Measurements from ENCODE around the gene FAM98A.

FAM98A gene

DNA sequence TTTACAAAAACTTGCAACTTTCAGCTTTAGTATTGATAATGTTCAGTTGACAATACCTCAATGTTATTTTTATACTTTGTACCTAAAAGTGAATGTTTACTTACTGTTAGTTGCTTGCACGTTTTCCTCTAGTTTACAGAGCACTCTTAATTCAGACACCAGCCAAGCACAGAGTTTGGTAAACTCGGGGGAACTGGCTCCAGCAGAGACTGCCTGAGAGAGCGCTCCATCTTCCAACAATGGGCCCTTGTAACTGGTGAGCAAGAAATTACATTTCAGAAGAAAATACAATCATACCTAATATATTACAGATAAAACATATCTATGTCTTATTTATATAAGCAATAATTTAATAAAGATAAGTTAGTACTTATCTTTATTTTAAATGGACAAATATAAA lies 3.7 kb downstream of the FAM98A start:
- no peak for DNase-seq

DNA sequence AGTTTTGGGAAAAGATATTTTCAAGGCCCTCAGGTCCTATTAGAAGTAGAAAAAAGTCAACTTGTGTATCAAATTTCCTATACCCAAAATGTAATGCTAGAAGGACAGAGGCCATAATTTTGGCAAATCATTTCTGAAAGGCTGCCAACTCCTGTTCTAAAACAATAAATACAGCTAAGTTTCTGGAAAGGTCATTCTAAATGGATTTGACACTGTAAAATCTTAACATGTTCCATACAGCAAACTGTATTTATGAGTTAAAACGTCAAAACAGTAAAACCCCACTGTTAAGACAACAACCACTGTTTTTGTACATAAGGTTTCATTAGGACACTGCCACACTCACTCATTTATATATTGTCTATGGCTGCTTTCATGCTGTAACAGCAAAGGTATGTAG lies 9.7 kb downstream of the FAM98A start:
- no peak for DNase-seq

DNA sequence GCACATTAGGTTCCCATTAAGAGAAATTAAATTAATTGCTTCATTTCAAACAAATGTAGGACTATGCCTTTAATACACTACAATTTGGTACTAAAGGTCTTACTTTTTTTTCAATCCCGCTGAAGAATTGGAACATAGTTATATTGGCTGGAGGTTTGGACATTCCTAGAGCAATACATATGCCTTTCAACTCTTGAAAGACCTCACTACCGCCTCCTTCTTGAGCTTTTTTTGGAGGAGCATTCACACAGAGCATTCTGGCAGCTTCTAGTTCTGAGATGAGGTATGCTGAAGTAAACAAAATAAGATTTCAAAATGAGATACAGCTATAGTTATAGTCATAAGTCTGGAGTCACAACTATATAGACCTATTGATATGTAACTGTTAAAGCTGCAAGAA lies 10.9 kb downstream of the FAM98A start:
- no peak for DNase-seq

DNA sequence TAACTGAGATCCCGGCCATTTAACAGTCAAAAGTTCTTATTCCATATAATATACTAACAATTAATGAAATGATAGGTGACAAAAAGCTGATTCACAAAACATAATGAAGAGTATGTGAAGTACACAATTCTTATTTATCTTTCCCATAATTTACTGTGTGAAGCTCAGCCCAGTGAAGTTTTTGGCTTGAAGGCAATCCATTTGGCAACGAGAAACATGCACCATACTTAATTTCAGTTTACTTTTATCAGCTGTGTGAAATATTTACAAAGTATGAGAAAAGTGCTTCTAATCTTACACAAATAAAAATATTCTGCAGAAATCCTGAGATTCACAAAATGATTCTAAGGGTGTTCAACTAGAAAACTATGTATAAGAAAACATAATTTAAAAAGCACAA lies 12.3 kb downstream of the FAM98A start:
- no peak for DNase-seq

DNA sequence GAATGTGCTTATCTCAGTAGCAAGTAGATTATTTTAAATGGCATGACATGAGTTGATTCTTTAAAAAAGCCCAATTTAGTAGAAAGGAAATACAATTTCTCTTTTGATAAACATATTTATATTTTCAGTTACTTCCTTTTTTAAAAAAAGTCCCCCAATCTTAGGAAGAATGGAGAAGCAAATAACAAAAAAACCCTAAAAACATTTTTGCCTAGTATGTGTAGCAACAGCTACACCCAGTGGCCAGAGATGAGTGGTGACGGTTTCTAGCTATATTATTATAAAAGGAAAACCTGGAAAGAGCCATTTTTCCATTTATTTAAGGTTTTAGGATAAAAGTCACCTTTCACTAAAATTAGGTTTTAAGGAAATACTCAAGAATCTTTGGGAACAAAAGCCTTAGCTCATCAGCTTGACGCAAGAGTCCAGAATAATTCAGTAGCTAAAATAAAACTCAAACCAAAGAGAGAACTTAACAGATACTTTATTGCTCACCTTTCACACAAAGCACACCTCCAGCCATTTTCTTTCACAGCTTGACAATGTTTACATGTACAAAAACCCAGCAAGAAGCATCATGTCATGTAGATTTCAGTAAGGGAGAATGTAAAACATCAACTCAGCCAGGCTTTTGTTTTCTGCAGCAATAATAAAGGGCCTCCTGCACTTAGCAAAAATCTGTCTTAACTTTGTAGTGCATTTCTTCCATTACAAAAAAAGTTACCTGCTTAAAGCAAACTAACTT lies 15.7 kb downstream of the FAM98A start:
- peak; percentile 6 for DNase-seq

DNA sequence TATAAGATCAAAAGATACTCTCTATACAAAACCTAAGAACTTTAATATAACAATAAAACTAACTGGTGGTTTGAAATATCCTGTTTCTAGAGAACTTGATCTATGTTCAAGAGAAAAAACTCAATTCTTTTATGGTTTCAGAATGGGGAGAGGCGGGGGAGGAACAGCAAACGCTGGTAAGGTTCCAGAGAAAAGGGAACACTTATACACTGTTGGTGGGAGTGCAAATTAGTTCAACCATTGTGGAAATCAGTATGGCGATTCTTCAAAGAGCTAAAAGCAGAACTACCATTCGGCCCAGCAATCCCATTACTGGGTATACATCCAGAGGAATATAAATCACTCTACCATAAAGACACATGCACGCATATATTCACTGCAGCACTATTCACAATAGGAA lies 17.2 kb downstream of the FAM98A start:
- DNase-seq: no peak

DNA sequence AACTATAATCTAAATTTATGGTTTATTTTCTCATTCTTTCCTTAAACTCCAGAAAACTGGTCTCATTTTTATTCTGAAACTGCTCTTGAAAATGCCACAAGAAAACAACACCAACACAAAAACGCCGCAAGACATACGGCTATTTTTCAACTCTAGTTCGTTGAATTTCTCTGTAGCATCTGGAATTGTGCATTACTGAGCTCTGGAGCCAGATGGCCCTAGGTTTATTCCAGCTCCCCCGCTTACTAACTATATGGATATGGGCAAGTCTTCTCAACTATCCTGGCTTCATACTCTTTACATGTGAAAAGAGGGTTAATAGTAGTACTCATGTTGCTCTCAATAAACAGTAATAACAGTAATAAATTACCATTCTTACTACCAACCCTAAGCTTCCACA lies 19.9 kb downstream of the FAM98A start:
- DNase-seq: no peak

DNA sequence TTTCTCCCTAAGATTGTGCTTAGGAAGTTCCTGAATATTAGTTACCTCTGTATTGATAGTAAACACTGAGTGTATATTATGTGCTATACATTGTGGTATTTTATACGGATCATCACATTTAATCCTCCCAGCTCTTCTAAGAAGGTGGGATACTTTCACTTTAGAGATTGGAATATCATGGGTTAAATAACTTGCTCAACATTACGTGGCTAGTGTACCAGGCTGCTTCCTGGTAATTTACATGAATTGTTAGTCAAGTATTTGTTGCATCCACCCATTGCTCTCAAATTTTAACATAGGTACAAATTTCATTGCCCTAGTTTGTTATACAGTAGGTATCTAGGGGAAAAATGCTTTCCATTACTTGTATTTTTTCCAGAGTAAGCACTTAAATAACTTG lies 21.4 kb downstream of the FAM98A start:
- DNase-seq: no peak

DNA sequence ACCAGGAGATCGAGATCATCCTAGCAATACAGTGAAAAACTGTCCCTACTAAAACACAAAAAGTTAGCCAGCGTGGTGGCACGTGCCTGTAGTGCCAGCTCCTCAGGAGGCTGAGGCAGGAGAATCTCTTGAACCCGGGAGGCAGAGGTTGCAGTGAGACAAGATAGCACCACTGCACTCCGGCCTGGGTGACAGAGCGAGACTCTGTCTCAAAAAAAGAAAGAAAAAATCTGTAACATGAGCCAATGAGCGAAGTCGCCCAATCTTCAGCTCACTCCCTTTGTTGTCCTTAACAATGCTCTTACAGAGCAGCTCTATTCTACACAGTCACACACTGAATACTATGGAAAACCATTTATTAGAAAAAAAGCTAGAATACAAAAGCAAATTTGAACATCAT lies 22.0 kb downstream of the FAM98A start:
- no peak for DNase-seq

DNA sequence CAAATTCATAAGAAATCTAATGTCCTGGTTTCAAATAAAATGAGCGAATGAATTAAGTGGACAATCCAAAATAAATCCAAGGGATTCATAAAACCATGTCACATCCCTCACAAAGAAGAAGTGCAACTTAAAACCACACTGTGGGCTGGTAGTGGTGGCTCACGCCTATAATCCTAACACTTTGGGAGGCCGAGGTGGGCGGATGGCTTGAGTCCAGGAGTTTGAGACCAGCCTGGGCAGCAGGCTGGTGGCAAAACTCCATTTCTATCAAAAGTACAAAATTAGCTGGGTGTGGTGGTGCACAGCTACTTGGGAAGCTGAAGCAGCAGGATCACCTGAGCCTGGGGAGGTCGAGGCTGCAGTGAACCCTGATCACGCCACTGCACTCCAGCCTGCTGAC lies 25.4 kb downstream of the FAM98A start:
- no peak for DNase-seq

DNA sequence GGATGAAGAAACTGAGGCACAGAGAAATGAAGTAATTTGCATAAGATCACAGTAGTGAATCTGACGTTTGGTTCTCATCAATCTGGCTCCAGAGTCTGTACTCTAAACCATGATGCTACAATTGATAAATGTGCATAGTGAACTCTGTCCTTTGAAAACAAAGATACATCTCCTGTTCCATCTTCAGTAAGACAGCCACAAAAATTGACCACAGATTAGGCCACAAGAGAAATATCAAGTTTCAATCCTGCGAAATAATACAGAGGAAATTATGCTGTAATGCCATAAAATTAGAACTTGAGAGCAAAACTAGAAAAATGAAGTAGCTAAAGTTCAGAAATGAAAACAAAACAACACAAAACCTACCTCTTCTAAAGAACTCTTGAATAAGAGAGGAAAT lies 28.4 kb downstream of the FAM98A start:
- no peak for DNase-seq

DNA sequence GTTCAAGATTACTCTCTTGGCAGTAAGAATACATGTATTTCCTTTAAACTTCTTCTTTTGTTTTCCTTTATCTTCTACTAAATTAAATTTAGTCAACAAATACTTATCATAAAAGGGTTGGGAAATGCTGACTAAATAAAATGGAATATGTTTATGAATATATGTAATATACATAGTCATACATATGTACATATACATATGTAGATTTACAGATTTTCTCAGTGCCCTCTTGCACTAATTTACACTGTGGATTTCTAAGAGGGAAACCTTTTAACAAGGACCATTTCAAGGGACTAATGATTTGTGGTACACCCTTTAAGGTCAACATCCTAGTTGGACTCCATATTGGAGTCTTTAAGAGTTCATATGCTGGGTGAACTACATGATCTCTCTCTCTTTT lies 37.2 kb downstream of the FAM98A start:
- DNase-seq: no peak

DNA sequence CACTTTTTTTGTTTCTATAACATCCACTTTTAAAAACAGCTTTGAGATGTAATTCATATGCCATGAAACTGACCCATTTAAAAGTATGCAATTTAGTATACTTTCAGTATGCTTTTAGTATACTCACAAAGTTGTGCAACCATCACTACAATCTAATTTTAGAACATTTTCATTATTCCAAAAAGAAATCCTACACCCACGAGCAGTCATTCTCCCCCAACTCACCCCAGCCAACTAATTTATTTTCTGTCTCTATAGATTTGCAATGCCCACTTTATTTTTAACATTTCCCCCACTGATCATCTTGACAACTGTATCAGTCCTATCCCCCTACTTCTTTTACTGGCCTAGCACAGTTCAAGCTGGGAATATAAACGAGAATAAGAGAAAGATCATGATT lies 39.1 kb downstream of the FAM98A start:
- no peak for DNase-seq

DNA sequence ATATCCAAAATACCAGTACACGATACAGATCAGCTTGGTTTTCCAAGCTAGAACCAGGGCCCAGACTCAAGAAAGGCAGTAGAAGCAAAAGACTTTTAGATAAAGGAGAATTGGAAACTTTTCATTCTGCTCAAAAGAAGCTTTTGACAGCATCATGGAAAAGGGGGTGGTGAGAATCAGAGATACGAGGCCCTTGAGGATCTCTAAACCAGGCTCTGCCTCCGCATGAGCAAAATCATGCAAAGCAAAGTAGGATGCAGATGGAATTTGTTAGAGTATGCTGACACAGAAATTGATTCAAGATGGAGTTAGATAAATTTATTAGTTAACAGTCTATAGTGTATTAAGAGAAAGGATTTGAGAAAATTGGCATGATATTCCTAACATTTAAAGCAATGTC lies 39.8 kb downstream of the FAM98A start:
- no peak for DNase-seq

DNA sequence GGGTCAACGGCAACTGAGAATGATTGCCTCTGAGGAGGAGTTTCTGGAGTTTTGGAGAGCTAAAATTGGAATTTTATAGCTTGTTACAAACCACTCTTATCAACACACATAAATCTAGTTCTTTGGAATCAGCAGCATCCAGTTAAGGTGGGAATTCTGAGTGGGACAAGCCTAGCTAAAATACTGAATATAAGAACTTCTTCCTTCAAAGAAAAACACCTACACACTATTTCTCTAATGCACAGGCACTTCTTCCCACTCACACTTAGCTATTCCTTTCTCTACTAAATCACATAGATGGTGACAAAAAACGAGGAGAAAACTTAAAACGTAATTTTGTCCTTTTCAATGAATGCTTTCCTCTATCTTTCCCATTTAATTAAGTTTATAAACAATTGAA lies 43.4 kb downstream of the FAM98A start:
- no peak for DNase-seq

DNA sequence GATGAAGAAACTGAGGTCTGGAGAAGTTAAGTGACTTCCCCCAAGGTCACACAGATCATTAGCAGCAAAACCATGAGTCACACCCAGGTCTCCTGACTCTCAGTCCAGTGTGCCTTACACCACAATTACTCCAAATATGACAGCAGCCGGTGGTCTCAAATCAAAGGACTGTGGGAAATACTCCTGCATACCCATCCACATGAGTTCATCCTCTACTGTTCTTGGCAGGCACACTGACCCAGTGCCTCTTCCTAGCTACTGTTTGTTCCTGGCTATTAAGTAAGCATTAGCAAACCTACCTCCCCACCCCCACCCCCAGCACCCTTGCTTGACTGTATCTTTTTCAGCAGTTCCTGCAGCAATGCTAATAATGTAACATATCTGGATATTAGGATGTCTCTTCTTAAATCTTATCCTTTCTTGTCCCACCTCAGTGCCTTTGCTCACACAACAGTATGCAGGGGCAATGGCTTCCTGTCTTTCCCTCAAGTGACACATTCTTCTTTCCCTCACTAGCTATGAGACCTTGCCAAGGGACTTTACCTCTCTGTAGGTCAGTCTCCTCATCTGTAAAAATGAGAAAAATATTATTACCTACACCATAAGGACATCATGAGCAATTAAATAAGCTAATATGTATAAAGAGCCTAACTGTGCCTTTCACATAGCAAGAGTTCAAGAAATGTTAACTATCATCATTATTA lies 46.2 kb downstream of the FAM98A start:
- no peak for DNase-seq

DNA sequence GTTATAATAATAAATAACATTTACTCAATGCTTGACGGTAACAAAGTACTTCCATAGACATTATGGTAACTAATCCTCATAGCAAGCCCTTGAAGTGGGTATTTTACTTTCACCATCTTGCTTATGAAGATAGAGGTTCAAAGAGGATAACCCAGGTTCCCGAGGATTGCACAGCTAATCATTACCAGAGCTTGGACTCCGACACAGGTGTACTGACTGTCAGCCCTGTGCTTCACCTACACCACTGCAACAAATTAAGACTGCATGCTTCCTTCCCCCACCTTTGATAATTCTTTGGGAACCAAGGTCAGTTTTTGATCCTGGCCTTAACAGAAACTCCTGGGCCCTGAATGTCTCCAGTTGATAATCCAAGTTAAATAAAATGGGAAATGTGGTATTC lies 48.9 kb downstream of the FAM98A start:
- DNase-seq: no peak

DNA sequence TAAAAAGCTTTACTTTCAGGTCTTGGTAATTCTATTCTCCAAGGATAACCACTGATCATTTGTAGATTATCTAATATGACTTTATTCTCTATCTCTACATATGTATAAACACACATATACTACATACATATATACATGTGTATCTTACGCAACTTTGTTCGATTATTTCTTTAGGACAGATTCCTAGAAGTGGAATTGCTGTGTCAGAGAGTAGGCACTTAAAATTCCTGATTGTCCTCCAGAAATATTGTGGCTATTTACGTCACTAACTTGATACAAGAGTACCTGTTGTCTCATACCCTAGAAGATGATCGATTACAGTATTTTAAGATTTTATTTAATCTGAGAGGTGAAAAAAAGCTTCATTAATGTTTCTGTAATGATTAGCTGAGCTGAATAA lies 57.9 kb downstream of the FAM98A start:
- DNase-seq: no peak

DNA sequence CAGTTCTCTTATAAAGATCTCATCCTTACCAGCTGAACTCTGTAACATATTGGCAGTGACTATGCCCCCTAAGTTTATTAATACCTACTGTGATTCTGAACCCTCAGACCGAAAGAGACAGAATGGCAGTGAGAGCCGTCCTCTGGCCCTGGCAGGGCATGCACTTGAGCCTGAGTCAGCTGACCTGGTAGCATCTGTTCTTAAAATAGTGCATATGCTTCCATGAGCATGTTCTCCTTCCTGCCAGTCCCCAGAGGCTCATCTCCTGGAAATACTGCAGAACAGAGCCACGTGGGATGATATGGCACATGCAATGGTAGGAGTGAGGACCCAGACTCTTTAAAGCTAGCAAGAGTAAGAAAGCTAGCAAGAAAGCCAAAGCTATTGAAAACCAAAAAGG lies 63.7 kb downstream of the FAM98A start:
- DNase-seq: no peak

Data from GF-D8 (cell line).